Medulla oblongata (tissue), 1 donor: ENCODE measurements around the gene TRNAU1AP.
"Not testable (repeated sequence)": the region's sequence is repeated elsewhere in the genome, so short reads cannot be mapped to it uniquely, and the experiment has no call there.

Source experiments
- DNase-seq: peaks from one replicate; pipeline ENCODE4 v3.0.0-alpha.2; 2015; ENCODE audit errors: extremely low spot score

The TRNAU1AP gene

GRCh38 chr1:28577052-28577678 lies 24.3 kb downstream of the TRNAU1AP start:
- DNase-seq, result no peak

- no peak for DNase-seq
Measured at GRCh38 chr1:28577738-28578536, 25.1 kb downstream of the TRNAU1AP start.

- DNase-seq, result no peak
Measured at GRCh38 chr1:28578696-28579218, 25.9 kb downstream of the TRNAU1AP start.

GRCh38 chr1:28579401-28579800 lies 26.5 kb downstream of the TRNAU1AP start:
- DNase-seq, result no peak

- peak; percentile 49 for DNase-seq
Measured at GRCh38 chr1:28580722-28581530, 28.0 kb downstream of the TRNAU1AP start.

GRCh38 chr1:28581531-28582247 lies 28.8 kb downstream of the TRNAU1AP start:
- DNase-seq, result peak; percentile 97

GRCh38 chr1:28582248-28582615 lies 29.3 kb downstream of the TRNAU1AP start:
- DNase-seq, result no peak

GRCh38 chr1:28586585-28587391 lies 33.9 kb downstream of the TRNAU1AP start:
- not testable (repeated sequence) for DNase-seq

- no peak for DNase-seq
Measured at GRCh38 chr1:28591708-28592320, 38.9 kb downstream of the TRNAU1AP start, which contains the start of gene RAB42. Gene RAB42 (plus strand): TSS chr1:28592265. CDS start chr1:28592512, 247 bp downstream.

GRCh38 chr1:28592321-28593071 lies 39.6 kb downstream of the TRNAU1AP start:
- no peak for DNase-seq

- DNase-seq, result not testable (repeated sequence)
Measured at GRCh38 chr1:28593988-28594356, 41.1 kb downstream of the TRNAU1AP start.

GRCh38 chr1:28594686-28595411 lies 42.0 kb downstream of the TRNAU1AP start:
- DNase-seq, result not testable (repeated sequence)

GRCh38 chr1:28595412-28596191 lies 42.7 kb downstream of the TRNAU1AP start:
- DNase-seq, result no peak

GRCh38 chr1:28596276-28596675 lies 43.4 kb downstream of the TRNAU1AP start:
- not testable (repeated sequence) for DNase-seq

- DNase-seq, result no peak
Measured at GRCh38 chr1:28601696-28602095, 48.8 kb downstream of the TRNAU1AP start.

GRCh38 chr1:28602536-28603439 lies 49.9 kb downstream of the TRNAU1AP start:
- peak; percentile 94 for DNase-seq

- no peak for DNase-seq
Measured at GRCh38 chr1:28604411-28604810, 51.5 kb downstream of the TRNAU1AP start.
